SK-N-MC (cell line): ENCODE data around the gene ALPL.

Source experiments
- DNase-seq: peaks from one replicate; pipeline ENCODE4 v3.0.0-alpha.2; 2011; ENCODE audit warnings: low read depth, low spot score
- H3K27ac ChIP-seq: fragments of 200-600 bp; sonication (generic); 2 replicates; pipeline ENCODE4 v1.5.1; 2016; ENCODE audit warnings: mixed run types
- H3K36me3 ChIP-seq: fragments of 200-600 bp; sonication (generic); 2 replicates; pipeline ENCODE4 v1.6.1; 2017; ENCODE audit warnings: antibody characterized with exemption, low read length, mixed read lengths; ENCODE audit not compliant: insufficient read depth
- H3K4me3 ChIP-seq: fragments of 200-600 bp; sonication (generic); 2 replicates; pipeline ENCODE4 v1.5.1; 2016
- H3K9ac ChIP-seq: fragments of 200-600 bp; sonication (generic); 2 replicates; pipeline ENCODE4 v1.8.0; 2017; ENCODE audit warnings: mixed run types, mixed read lengths; ENCODE audit not compliant: insufficient read length
- H3K9me3 ChIP-seq: fragments of 200-600 bp; sonication (generic); 2 replicates; pipeline ENCODE4 v1.6.1; 2017; ENCODE audit warnings: low read depth, mild to moderate bottlenecking, antibody characterized with exemption, low read length, moderate library complexity, mixed read lengths
- EZH2 ChIP-seq: fragments of 200-600 bp; sonication (generic); IDR thresholded peaks from one replicate; pipeline ENCODE4 v1.6.1; 2017; ENCODE audit warnings: antibody characterized with exemption
- FOXP2 ChIP-seq: optimal IDR thresholded peaks from 2 replicates; pipeline ENCODE3; 2011; ENCODE audit warnings: mild to moderate bottlenecking, moderate library complexity; ENCODE audit not compliant: insufficient read depth; ENCODE audit errors: extremely low read length, control extremely low read depth
- POLR2AphosphoS5 ChIP-seq: IDR thresholded peaks from 2 replicates; pipeline ENCODE4 v1.6.1; 2012; ENCODE audit warnings: mild to moderate bottlenecking, low read depth, low read length, borderline replicate concordance

Gene ALPL

GRCh38 chr1:21550866-21551475, 41.7 kb downstream of the ALPL start:
- H3K4me3 ChIP-seq, result no peak overlapping the region
- no peak overlapping the region for H3K27ac ChIP-seq
- no peak overlapping the region for H3K9ac ChIP-seq
- no peaks in the 10 kb centered on the region for H3K9me3 ChIP-seq
- DNase-seq, result no peak
- TF ChIP-seq EZH2 (no peak), FOXP2 (no peak), POLR2AphosphoS5 (no peak)
- no peaks in the 10 kb centered on the region for H3K36me3 ChIP-seq

DNA sequence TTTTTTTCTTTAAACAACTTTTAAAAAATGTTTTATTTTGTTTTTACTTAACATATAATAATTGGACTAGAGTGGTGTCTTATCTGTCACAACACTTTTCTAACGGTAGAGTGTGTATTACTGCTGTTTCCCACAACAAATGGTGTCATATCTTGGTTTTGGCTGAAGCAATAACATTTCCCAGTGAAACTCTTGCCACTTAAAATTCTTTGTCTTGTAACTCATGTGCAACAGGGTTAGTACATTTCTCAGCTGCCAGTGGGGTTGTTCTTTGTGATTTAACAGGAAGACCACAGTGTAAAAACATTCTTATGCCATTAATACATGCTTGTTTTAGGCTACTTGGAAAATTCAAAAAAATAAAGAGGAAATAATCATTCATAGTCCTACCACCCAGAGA, 43.5 kb downstream of the ALPL start:
- peak overlapping the region; percentile 74 for H3K27ac ChIP-seq
- peak overlapping the region; percentile 37 for H3K9ac ChIP-seq
- no peak for DNase-seq

GRCh38 chr1:21553116-21553926, 44.1 kb downstream of the ALPL start:
- peak overlapping the region; percentile 37 for H3K9ac ChIP-seq
- H3K4me3 ChIP-seq, result no peak overlapping the region
- DNase-seq, result no peak
- H3K36me3 ChIP-seq, result no peaks in the 10 kb centered on the region
- TF ChIP-seq EZH2, result no peak
- TF ChIP-seq POLR2AphosphoS5, result no peak
- TF ChIP-seq FOXP2, result no peak
- peak overlapping the region; percentile 74 for H3K27ac ChIP-seq
- H3K9me3 ChIP-seq, result no peaks in the 10 kb centered on the region

More for the DNA sequence above, 43.5 kb downstream of the ALPL start:
- TF ChIP-seq EZH2, result no peak
- Histone ChIP-seq H3K4me3 (no peak overlapping the region), H3K36me3 (no peaks in the 10 kb centered on the region), H3K9me3 (no peaks in the 10 kb centered on the region)

GRCh38 chr1:21559788-21560567, 50.8 kb downstream of the ALPL start:
- Histone ChIP-seq H3K36me3 (no peaks in the 10 kb centered on the region; the same call in 1 of the 2 replicates), H3K9me3 (no peaks in the 10 kb centered on the region), H3K9ac (no peak overlapping the region), H3K27ac (no peak overlapping the region), H3K4me3 (no peak overlapping the region)
- TF ChIP-seq EZH2 (no peak), POLR2AphosphoS5 (no peak), FOXP2 (no peak)
- no peak for DNase-seq

- no peak for DNase-seq
- no peak overlapping the region for H3K9ac ChIP-seq
- no peaks in the 10 kb centered on the region; the same call in 1 of the 2 replicates for H3K36me3 ChIP-seq
- H3K4me3 ChIP-seq, result no peak overlapping the region
- H3K9me3 ChIP-seq, result no peaks in the 10 kb centered on the region
- no peak for TF ChIP-seq FOXP2
- TF ChIP-seq POLR2AphosphoS5, result no peak
- TF ChIP-seq EZH2, result no peak
- H3K27ac ChIP-seq, result no peak overlapping the region
These were observed 51.9 kb downstream of the ALPL start for GRCh38 chr1:21560916-21561638.

GRCh38 chr1:21562896-21563295, 53.7 kb downstream of the ALPL start:
- no peak overlapping the region for H3K9ac ChIP-seq
- no peak for DNase-seq
- no peaks in the 10 kb centered on the region; the same call in 1 of the 2 replicates for H3K36me3 ChIP-seq
- H3K9me3 ChIP-seq, result no peaks in the 10 kb centered on the region
- no peak overlapping the region for H3K4me3 ChIP-seq
- TF ChIP-seq EZH2, result no peak
- TF ChIP-seq POLR2AphosphoS5, result no peak
- TF ChIP-seq FOXP2, result no peak
- no peak overlapping the region for H3K27ac ChIP-seq

- Histone ChIP-seq H3K4me3 (no peak overlapping the region), H3K27ac (no peak overlapping the region)
These were observed 54.7 kb downstream of the ALPL start for GRCh38 chr1:21563971-21564370.

DNA sequence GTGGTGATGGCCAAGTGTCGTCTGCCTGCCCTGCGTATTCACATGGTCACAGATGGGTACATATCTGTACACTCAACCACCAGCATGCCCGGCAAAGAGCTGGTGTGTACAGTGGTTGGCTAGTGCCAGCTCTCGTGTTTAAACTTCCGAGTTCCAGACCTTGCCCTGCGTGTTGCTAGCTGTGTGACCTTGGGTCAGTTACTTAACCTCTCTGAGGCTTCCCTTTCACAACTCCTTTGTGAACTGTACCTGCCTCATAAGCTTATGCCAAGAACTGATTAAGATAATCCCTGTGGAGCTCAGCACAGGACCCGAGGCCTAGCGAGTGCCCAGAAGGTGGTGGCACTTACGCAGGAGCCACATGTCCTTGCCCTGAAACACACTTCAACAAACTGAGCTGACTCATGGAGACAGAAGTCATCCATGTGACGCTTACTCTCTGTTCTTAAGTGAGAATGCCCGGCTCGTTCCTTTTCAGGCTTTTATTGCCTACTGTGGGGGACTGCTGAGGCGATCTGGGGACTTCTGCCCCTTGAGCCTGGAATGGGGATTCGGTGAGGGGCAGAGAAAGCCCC, 55.4 kb downstream of the ALPL start:
- no peak for TF ChIP-seq FOXP2
- no peak for TF ChIP-seq POLR2AphosphoS5
- TF ChIP-seq EZH2, result no peak
- H3K36me3 ChIP-seq, result no peaks in the 10 kb centered on the region; the same call in 1 of the 2 replicates
- no peak overlapping the region for H3K9ac ChIP-seq
- no peak overlapping the region for H3K27ac ChIP-seq
- H3K4me3 ChIP-seq, result no peak overlapping the region
- no peaks in the 10 kb centered on the region for H3K9me3 ChIP-seq
- DNase-seq, result no peak

More at GRCh38 chr1:21563971-21564370, 54.7 kb downstream of the ALPL start:
- TF ChIP-seq FOXP2, result no peak
- no peak for TF ChIP-seq EZH2
- no peak for TF ChIP-seq POLR2AphosphoS5
- Histone ChIP-seq H3K9ac (no peak overlapping the region), H3K9me3 (no peaks in the 10 kb centered on the region), H3K36me3 (no peaks in the 10 kb centered on the region; the same call in 1 of the 2 replicates)
- DNase-seq, result no peak
